Fibroblast of lung (primary cell): ENCODE data around the gene STOX2.

Experiments used
- EZH2 ChIP-seq: IDR thresholded peaks from 2 replicates; pipeline ENCODE4 v1.5.1; 2012; ENCODE audit warnings: low read length, control low read depth, mild to moderate bottlenecking; ENCODE audit errors: missing control alignments
- TF ChIP-seq, protein P1 (sequence below), 2 donors: IDR thresholded peaks in 1 of 2; conservative IDR thresholded peaks in 1 of 2; 1 replicate in 1 of 2; 2 replicates in 1 of 2; pipeline ENCODE4 v1.5.1; 2011 to 2012; ENCODE audit warnings: low read length in 2 of 2, control low read depth in 1 of 2, inconsistent platforms in 1 of 2, low read depth in 1 of 2, mild to moderate bottlenecking in 1 of 2

- TF ChIP-seq, protein P1, sequence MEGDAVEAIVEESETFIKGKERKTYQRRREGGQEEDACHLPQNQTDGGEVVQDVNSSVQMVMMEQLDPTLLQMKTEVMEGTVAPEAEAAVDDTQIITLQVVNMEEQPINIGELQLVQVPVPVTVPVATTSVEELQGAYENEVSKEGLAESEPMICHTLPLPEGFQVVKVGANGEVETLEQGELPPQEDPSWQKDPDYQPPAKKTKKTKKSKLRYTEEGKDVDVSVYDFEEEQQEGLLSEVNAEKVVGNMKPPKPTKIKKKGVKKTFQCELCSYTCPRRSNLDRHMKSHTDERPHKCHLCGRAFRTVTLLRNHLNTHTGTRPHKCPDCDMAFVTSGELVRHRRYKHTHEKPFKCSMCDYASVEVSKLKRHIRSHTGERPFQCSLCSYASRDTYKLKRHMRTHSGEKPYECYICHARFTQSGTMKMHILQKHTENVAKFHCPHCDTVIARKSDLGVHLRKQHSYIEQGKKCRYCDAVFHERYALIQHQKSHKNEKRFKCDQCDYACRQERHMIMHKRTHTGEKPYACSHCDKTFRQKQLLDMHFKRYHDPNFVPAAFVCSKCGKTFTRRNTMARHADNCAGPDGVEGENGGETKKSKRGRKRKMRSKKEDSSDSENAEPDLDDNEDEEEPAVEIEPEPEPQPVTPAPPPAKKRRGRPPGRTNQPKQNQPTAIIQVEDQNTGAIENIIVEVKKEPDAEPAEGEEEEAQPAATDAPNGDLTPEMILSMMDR (conservative IDR thresholded peaks at IDR 0.05 in 1 of 2, IDR thresholded peaks at IDR 0.05 in 1 of 2; ENCODE audit: low read depth in 1 of 2, low read length in 2 of 2) = no peak
- TF ChIP-seq EZH2 = no peak
Measured at GRCh38 chr4:184024637-184025036, 119.5 kb downstream of the STOX2 start.
